Esophagus (tissue), 2 donors: ENCODE measurements around the gene DHFR. TPM values are rescaled to one million over a fixed set of nuclear protein-coding genes. Genes with fewer than 3 reads are reported as not detected.

Experiments
- H3K27ac ChIP-seq, 2 donors: one replicate each; pipeline ENCODE4 v1.5.1; 2013; ENCODE audit warnings: low read depth in 2 of 2, mild to moderate bottlenecking in 2 of 2, inconsistent platforms in 1 of 2, low read length in 1 of 2, moderate library complexity in 1 of 2
- H3K27me3 ChIP-seq, 2 donors: one replicate each; pipeline ENCODE4 v1.6.1; 2013; ENCODE audit warnings: low read length in 2 of 2, control low read depth in 1 of 2, mild to moderate bottlenecking in 1 of 2; ENCODE audit not compliant: insufficient read depth in 2 of 2, control insufficient read depth in 1 of 2
- H3K36me3 ChIP-seq, 2 donors: one replicate each; pipeline ENCODE4 v1.6.1; 2013; ENCODE audit warnings: low read length in 1 of 2; ENCODE audit not compliant: control insufficient read depth in 2 of 2, insufficient read depth in 2 of 2
- H3K4me1 ChIP-seq, 2 donors: one replicate each; pipeline ENCODE4 v1.6.1; 2013; ENCODE audit warnings: low read length in 1 of 2; ENCODE audit not compliant: control insufficient read depth in 2 of 2, insufficient read depth in 2 of 2
- H3K4me3 ChIP-seq, 2 donors: one replicate each; pipeline ENCODE4 v1.5.1; 2013; ENCODE audit warnings: low read length in 2 of 2, mild to moderate bottlenecking in 2 of 2, low read depth in 1 of 2, moderate library complexity in 1 of 2
- H3K9me3 ChIP-seq, 2 donors: one replicate each; pipeline ENCODE4 v1.6.1; 2013; ENCODE audit warnings: mild to moderate bottlenecking in 2 of 2, low read depth in 1 of 2, low read length in 1 of 2, moderate library complexity in 1 of 2; ENCODE audit not compliant: control insufficient read depth in 2 of 2, insufficient read depth in 1 of 2
- WGBS, 2 donors: extraction: QIAGEN DNeasy Blood & Tissue Kit; methylation state at CpG; one replicate each; pipeline ENCODE4 v1.1.7; 2013; 5-methylcytosine and 5-hydroxymethylcytosine counted together
- polyA plus RNA-seq, 2 donors: library from polyadenylated mRNA; stranded (reverse); fragments of 200-250 nt; gene quantifications; one replicate each; pipeline ENCODE4 v1.2.3, GENCODE V29; 2013
- donor health status: healthy with polysubstance abuse.
- donor health status: Bipolar disorder and iron deficiency.

DHFR gene
- 10 to 100 TPM in 1 of 2 donors, 1 to 10 TPM in 1; 10.0 to 12.1 TPM for polyA plus RNA-seq

DNA sequence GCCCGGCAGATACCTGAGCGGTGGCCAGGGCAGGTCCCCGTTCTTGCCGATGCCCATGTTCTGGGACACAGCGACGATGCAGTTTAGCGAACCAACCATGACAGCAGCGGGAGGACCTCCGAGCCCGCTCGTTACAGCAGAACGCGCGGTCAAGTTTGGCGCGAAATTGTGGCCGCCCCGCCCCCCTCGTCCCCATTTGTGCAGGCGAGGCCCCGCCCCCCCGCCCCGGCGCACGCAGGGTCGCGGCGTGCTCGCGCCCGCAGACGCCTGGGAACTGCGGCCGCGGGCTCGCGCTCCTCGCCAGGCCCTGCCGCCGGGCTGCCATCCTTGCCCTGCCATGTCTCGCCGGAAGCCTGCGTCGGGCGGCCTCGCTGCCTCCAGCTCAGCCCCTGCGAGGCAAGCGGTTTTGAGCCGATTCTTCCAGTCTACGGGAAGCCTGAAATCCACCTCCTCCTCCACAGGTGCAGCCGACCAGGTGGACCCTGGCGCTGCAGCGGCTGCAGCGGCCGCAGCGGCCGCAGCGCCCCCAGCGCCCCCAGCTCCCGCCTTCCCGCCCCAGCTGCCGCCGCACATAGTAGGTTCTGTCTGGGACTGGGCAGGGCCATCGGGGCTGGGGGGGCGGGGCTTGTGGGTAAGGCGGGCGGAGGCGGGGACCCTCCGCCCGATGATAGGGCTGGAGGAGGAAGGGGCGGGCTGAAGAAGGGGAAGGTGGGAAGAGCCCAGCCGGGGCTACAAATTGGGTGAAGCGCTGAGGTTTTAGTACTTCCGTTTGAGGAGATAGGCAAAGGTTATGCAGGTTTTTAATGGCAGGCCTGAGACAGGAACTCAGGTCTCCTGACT, at the start of gene DHFR, which contains the start of gene MSH3:
TSS of gene DHFR (minus strand) at position 593 of the 840 bp plus-strand sequence. CDS start at position 99, 494 bp downstream.
TSS of gene MSH3 (plus strand) at position 262 of the 840 bp plus-strand sequence. CDS start at position 338, 76 bp downstream.
- WGBS, 2 donors = 1% methylated on average over 51 to 74 of the region's 74 CpGs
- Histone ChIP-seq H3K9me3 (no peaks in the 10 kb centered on the region), H3K27ac (peak within 1 kb of the TSS; percentile 97 to 98), H3K36me3 (peaks cover 0 to under 1% of the 10 kb centered on the region in 2 donors), H3K27me3 (no peaks in the 10 kb centered on the region), H3K4me1 (peaks cover 0 to 3% of the 10 kb centered on the region in 2 donors), H3K4me3 (peak within 1 kb of the TSS; percentile 91 to 96)

DNA sequence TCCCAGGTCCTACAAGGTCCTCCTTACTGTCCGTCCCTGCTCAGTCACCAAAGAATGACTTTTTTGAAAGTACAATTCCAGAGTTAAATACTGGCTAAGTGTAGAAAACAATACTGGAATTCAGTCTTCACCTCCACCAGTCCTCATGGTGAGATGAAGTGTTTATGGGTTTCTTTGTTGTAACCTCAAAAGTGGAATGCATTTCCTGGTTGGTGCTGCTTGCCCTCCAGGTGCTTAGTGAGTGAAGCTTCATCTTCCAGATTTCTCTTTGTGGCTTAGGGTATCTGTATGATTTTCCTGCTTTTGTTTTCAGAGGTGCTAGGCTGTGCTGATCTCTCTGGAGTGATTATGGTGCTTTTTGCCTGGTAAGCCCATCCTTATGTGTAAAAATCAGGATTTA, 49.4 kb upstream of the DHFR start:
- H3K27ac ChIP-seq = no peak overlapping the region
- WGBS, 2 donors = 85 to 95% methylated on average over 1 of the region's 1 CpG

DNA sequence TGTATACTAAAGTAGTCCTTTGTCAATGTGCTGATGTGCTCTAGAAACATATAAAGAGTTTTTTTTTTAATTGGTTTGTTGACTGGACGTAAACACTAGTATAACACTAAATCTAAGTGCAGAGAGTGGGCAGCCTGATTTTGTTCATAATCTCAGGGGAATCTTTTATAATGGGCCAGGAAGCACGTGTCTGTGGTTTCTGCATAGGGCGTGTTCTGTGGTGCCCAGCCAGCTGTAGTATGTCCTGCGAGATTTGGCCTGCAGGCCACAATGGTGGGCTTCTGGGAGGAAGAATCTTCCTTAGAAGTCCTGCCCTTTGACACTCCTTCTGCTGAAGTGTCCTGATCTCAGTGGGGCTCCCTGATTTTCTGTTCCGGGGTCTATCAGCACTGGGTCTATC, 49.0 kb upstream of the DHFR start:
- Histone ChIP-seq H3K27ac (no peak overlapping the region), H3K4me3 (no peak overlapping the region), H3K36me3 (peaks cover 4 to 5% of the 10 kb centered on the region in 2 donors), H3K9me3 (no peaks in the 10 kb centered on the region), H3K27me3 (no peaks in the 10 kb centered on the region), H3K4me1 (peaks cover 0 to 2% of the 10 kb centered on the region in 2 donors)
- WGBS, 2 donors = 71 to 82% methylated on average over 5 of the region's 5 CpGs

More for the DNA sequence above, 49.4 kb upstream of the DHFR start:
- H3K4me1 ChIP-seq = peaks cover 0 to 2% of the 10 kb centered on the region in 2 donors
- H3K4me3 ChIP-seq = no peak overlapping the region
- H3K36me3 ChIP-seq = peaks cover 4 to 5% of the 10 kb centered on the region in 2 donors
- no peaks in the 10 kb centered on the region for H3K27me3 ChIP-seq
- H3K9me3 ChIP-seq = no peaks in the 10 kb centered on the region

DNA sequence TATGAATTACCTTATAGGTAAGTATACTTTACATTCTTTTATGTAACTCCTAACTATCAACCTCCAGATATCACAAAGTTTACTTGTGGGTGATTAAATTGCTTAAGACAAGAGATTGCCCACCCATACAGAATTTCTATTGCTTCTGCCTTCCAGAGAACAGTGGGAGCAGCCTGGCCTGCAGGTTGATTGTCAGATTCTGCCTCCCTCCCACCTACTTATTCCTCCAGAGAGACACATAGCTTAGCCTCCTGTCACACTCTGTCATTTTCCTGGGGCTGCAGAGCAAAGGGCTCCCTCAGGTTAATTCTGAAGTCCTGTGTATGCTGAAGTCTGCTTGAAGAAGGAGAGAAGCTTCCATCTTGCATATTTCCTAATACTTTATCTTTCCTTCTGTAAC, 48.5 kb upstream of the DHFR start:
- H3K4me1 ChIP-seq = peaks cover 0 to 2% of the 10 kb centered on the region in 2 donors
- H3K36me3 ChIP-seq = peaks cover 4 to 5% of the 10 kb centered on the region in 2 donors
- no peak overlapping the region for H3K27ac ChIP-seq
- H3K27me3 ChIP-seq = no peaks in the 10 kb centered on the region
- no peak overlapping the region for H3K4me3 ChIP-seq
- H3K9me3 ChIP-seq = no peaks in the 10 kb centered on the region

DNA sequence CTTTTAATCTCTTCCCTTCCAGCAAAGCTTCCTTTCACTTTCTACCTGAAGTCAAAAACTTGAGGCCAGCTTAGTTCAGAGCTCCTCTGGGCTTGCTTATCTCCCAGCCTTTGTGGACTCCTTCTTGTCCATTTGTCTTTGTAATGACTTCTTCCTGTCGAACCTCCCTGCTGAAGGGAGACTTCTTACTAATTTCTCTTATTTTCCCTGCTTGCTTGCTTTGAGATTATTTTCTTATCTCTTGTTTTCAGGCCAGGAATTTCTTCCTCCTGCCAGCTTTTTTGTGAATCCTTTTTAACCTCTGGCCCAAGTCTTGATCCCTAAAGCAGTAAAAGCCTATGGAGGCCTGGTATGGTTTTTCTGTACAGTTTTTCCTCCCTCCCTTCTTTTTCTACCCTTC, 46.8 kb upstream of the DHFR start:
- Histone ChIP-seq H3K4me3 (no peak overlapping the region), H3K36me3 (peaks cover 4 to 5% of the 10 kb centered on the region in 2 donors), H3K4me1 (peaks cover 0 to 2% of the 10 kb centered on the region in 2 donors), H3K27me3 (no peaks in the 10 kb centered on the region), H3K27ac (no peak overlapping the region), H3K9me3 (no peaks in the 10 kb centered on the region)
- 54 to 68% methylated on average over 1 of the region's 1 CpG for WGBS, 2 donors

DNA sequence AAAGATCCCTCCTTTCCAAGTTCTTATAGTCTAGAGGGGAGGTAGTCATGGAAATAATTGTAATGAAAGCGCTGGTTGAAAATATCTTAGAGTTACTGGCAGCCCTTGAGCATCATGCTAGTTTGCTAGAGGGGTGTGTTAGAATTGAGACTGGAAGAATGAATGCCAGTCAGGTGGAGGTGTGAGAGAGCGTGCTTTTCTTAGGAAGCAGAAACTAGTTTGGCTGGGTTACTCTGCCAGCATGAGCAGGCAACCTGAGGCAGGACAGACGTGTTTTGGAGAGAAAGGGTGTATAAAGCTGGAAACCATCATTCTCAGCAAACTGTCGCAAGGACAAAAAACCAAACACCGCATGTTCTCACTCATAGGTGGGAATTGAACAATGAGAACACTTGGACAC, 43.6 kb upstream of the DHFR start:
- H3K36me3 ChIP-seq = peaks cover 2 to 7% of the 10 kb centered on the region in 2 donors
- H3K4me3 ChIP-seq = no peak overlapping the region
- no peaks in the 10 kb centered on the region for H3K9me3 ChIP-seq
- no peaks in the 10 kb centered on the region for H3K27me3 ChIP-seq
- 57 to 62% methylated on average over 5 of the region's 5 CpGs for WGBS, 2 donors
- no peaks in the 10 kb centered on the region for H3K4me1 ChIP-seq
- no peak overlapping the region for H3K27ac ChIP-seq

DNA sequence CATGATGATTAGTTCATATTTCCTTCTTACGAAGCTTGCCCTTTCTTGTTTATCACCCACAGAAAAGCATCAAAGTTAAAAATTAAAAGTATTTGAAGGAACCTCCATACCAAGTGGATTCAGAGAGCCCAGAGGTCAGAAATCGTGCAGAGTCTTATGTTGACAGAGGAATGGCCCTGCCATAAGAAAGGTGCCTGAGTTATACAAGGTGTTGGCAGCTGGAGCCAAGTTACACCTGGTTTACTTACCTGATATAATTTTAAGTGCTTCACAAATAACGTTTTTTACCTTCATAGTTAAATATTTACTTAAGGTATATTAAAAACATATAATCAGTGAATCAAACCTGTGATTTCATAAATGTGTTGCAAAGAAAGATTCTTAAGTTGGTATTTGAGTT, 42.3 kb upstream of the DHFR start:
- Histone ChIP-seq H3K4me1 (no peaks in the 10 kb centered on the region), H3K36me3 (peaks cover under 1 to 3% of the 10 kb centered on the region in 2 donors), H3K27me3 (no peaks in the 10 kb centered on the region), H3K4me3 (no peak overlapping the region), H3K27ac (no peak overlapping the region), H3K9me3 (no peaks in the 10 kb centered on the region)
- WGBS, 2 donors = 54 to 76% methylated on average over 3 of the region's 3 CpGs

DNA sequence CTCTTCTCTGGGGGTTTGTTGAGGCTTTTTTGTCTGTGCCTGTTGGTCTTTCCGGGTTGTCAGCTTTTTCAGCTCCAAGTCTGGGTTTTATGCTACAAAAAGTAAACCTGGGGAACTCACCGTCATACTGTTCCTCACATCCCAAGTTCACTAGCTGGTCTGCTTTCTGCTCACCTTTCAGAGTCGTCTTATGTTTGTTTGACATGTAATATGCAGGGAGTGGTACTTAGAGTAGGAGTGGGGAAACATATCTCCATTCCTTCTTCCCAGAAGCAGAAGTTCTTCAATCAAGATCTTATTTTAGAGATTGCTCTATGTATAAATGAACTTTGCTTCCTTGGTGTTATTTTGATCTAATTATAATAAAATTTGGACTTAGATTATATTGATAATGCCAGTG, 41.7 kb upstream of the DHFR start:
- H3K36me3 ChIP-seq = peaks cover 0 to 3% of the 10 kb centered on the region in 2 donors
- WGBS, 2 donors = 91 to 95% methylated on average over 3 of the region's 3 CpGs
- H3K4me1 ChIP-seq = no peaks in the 10 kb centered on the region
- H3K27ac ChIP-seq = no peak overlapping the region
- H3K4me3 ChIP-seq = no peak overlapping the region
- H3K9me3 ChIP-seq = no peaks in the 10 kb centered on the region
- H3K27me3 ChIP-seq = no peaks in the 10 kb centered on the region

DNA sequence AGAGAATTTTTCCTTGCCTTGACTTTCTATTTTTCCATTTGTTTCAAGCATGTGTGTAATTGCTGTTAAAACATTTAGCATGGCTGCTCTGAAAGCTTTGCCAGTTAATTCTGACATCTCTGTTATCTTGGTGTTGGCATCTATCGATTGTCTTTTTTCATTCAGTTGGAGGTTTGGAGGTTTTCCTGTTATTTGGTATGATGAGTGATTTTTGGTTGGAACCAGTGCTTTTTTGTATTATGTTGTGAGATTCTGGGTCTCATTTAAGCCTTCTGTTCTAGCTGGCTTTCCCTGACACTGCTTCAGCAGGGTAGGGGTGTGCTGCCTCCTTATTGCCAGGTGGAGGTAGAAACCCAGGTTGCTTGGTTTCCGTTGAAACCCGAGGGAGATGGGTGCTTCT, 40.9 kb upstream of the DHFR start:
- H3K36me3 ChIP-seq = peaks cover 0 to 3% of the 10 kb centered on the region in 2 donors
- WGBS, 2 donors = 95 to 98% methylated on average over 3 of the region's 3 CpGs
- no peaks in the 10 kb centered on the region for H3K4me1 ChIP-seq
- no peaks in the 10 kb centered on the region for H3K27me3 ChIP-seq
- no peak overlapping the region for H3K27ac ChIP-seq
- H3K9me3 ChIP-seq = no peaks in the 10 kb centered on the region
- no peak overlapping the region for H3K4me3 ChIP-seq

DNA sequence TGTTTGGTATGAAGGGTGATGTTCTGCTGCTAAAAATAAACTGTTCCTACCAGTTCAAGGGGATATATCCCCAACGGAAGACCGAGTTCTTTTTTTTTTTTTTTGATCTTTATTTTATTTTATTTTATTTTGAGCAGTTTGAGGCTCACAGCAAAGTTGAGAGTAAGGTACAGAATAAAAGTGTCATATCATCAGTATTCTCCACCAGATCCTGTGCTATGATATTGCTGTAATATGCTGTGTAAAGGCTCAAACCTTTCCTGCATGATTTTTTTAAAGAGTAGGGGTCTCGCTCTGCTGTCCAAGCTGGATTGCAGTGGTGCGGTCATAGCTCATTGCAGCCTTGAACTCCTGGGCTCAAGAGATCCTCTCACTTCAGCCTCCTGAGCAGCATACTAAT, 34.8 kb upstream of the DHFR start:
- Histone ChIP-seq H3K4me1 (no peaks in the 10 kb centered on the region), H3K27ac (no peak overlapping the region), H3K9me3 (no peaks in the 10 kb centered on the region), H3K4me3 (no peak overlapping the region), H3K36me3 (no peaks in the 10 kb centered on the region), H3K27me3 (no peaks in the 10 kb centered on the region)
- WGBS, 2 donors = 92 to 93% methylated on average over 4 of the region's 4 CpGs
